Measurements from ENCODE around the gene ZP3.
"Not testable (repeated sequence)": the region's sequence is repeated elsewhere in the genome, so short reads cannot be mapped to it uniquely, and the experiment has no call there.

- TF ChIP-seq, protein P1, sequence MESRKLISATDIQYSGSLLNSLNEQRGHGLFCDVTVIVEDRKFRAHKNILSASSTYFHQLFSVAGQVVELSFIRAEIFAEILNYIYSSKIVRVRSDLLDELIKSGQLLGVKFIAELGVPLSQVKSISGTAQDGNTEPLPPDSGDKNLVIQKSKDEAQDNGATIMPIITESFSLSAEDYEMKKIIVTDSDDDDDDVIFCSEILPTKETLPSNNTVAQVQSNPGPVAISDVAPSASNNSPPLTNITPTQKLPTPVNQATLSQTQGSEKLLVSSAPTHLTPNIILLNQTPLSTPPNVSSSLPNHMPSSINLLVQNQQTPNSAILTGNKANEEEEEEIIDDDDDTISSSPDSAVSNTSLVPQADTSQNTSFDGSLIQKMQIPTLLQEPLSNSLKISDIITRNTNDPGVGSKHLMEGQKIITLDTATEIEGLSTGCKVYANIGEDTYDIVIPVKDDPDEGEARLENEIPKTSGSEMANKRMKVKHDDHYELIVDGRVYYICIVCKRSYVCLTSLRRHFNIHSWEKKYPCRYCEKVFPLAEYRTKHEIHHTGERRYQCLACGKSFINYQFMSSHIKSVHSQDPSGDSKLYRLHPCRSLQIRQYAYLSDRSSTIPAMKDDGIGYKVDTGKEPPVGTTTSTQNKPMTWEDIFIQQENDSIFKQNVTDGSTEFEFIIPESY (IDR thresholded peaks at IDR 0.05): not testable (repeated sequence)
- not testable (repeated sequence) for TF ChIP-seq EZH2 (IDR thresholded peaks at IDR 0.05; ENCODE audit: borderline replicate concordance, control insufficient read depth, low read depth, low read length); HCFC1 (IDR thresholded peaks at IDR 0.05; ENCODE audit: low read length)
- TF ChIP-seq, protein P2, sequence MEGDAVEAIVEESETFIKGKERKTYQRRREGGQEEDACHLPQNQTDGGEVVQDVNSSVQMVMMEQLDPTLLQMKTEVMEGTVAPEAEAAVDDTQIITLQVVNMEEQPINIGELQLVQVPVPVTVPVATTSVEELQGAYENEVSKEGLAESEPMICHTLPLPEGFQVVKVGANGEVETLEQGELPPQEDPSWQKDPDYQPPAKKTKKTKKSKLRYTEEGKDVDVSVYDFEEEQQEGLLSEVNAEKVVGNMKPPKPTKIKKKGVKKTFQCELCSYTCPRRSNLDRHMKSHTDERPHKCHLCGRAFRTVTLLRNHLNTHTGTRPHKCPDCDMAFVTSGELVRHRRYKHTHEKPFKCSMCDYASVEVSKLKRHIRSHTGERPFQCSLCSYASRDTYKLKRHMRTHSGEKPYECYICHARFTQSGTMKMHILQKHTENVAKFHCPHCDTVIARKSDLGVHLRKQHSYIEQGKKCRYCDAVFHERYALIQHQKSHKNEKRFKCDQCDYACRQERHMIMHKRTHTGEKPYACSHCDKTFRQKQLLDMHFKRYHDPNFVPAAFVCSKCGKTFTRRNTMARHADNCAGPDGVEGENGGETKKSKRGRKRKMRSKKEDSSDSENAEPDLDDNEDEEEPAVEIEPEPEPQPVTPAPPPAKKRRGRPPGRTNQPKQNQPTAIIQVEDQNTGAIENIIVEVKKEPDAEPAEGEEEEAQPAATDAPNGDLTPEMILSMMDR (IDR thresholded peaks at IDR 0.05 in 2 of 3, conservative IDR thresholded peaks at IDR 0.05 in 1 of 3; ENCODE audit: control insufficient read depth in 2 of 3, extremely low read depth in 1 of 3, insufficient read depth in 1 of 3, low read depth in 3 of 3, low read length in 3 of 3): not testable (repeated sequence)
Observed at GRCh38 chr7:76443846-76444245, 19.1 kb downstream of the ZP3 start.

Measured in GM12878 (cell line).